GM18498 (cell line): ENCODE results near the gene GK.
"Not testable (repeated sequence)": the region's sequence is repeated elsewhere in the genome, so short reads cannot be mapped to it uniquely, and the experiment has no call there.

ENCODE experiments used
- ATAC-seq: cut with Tn5 transposase; IDR thresholded peaks from one replicate; pipeline ENCODE4 v1.9.1; 2021; ENCODE audit warnings: mild to moderate bottlenecking, moderate library complexity; ENCODE audit not compliant: unreplicated experiment

Gene GK

GRCh38 chrX:30693999-30694650, 40.9 kb downstream of the GK start:
- ATAC-seq: no peak

GRCh38 chrX:30702736-30703135, 49.5 kb downstream of the GK start:
- no peak for ATAC-seq

GRCh38 chrX:30706216-30706775, 53.1 kb downstream of the GK start:
- ATAC-seq: no peak

GRCh38 chrX:30712214-30712613, 59.0 kb downstream of the GK start:
- no peak for ATAC-seq

GRCh38 chrX:30713061-30713525, 59.9 kb downstream of the GK start:
- peak; percentile 95 for ATAC-seq

- ATAC-seq: no peak
Observed at GRCh38 chrX:30714138-30714537, 60.9 kb downstream of the GK start.

- ATAC-seq: no peak
Observed at GRCh38 chrX:30715976-30716375, 62.8 kb downstream of the GK start.

GRCh38 chrX:30733852-30734660, 80.8 kb downstream of the GK start:
- no peak for ATAC-seq

- no peak for ATAC-seq
Observed at GRCh38 chrX:30734782-30735181, 81.6 kb downstream of the GK start.

GRCh38 chrX:30735839-30736238, 82.6 kb downstream of the GK start:
- peak; percentile 91 for ATAC-seq

- no peak for ATAC-seq
Observed at GRCh38 chrX:30741545-30741944, 88.3 kb downstream of the GK start.

GRCh38 chrX:30748342-30748960, 95.2 kb downstream of the GK start:
- ATAC-seq: no peak

GRCh38 chrX:30751497-30751896, 98.3 kb downstream of the GK start:
- no peak for ATAC-seq

GRCh38 chrX:30762755-30763154, 109.5 kb downstream of the GK start:
- ATAC-seq: no peak

GRCh38 chrX:30773764-30774163, 120.5 kb downstream of the GK start:
- not testable (repeated sequence) for ATAC-seq

GRCh38 chrX:30777575-30777974, 124.4 kb downstream of the GK start:
- no peak for ATAC-seq

GRCh38 chrX:30779453-30780030, 126.3 kb downstream of the GK start:
- no peak for ATAC-seq
